Effector memory CD4-positive, alpha-beta T cell (primary cell): Measurements from ENCODE around the gene CDK11A.
"Not testable (repeated sequence)": the region's sequence is repeated elsewhere in the genome, so short reads cannot be mapped to it uniquely, and the experiment has no call there.

Experiments
- DNase-seq, 3 donors: peaks; one replicate each; pipeline ENCODE4 v3.0.0-alpha.2; 2020
- H3K27ac ChIP-seq: 2 replicates; pipeline ENCODE4 v1.7.0; 2013; ENCODE audit warnings: mild to moderate bottlenecking, low read length, moderate library complexity; ENCODE audit not compliant: insufficient read depth, poor library complexity, severe bottlenecking
- H3K27me3 ChIP-seq: replicated peaks from 2 replicates; pipeline ENCODE4 v1.7.0; 2013; ENCODE audit warnings: mild to moderate bottlenecking, low read length; ENCODE audit not compliant: insufficient read depth, control insufficient read depth, poor library complexity, severe bottlenecking
- H3K36me3 ChIP-seq: 2 replicates; pipeline ENCODE4 v1.7.0; 2013; ENCODE audit warnings: mild to moderate bottlenecking, low read length, moderate library complexity; ENCODE audit not compliant: control insufficient read depth, insufficient read depth
- H3K4me1 ChIP-seq: 2 replicates; pipeline ENCODE4 v1.7.0; 2013; ENCODE audit warnings: low read length, mild to moderate bottlenecking; ENCODE audit not compliant: control insufficient read depth, insufficient read depth, poor library complexity, severe bottlenecking
- H3K4me3 ChIP-seq: 2 replicates; pipeline ENCODE4 v1.7.0; 2013; ENCODE audit warnings: low read length, low read depth, mild to moderate bottlenecking; ENCODE audit not compliant: insufficient read depth, poor library complexity, severe bottlenecking
- H3K9me3 ChIP-seq: 2 replicates; pipeline ENCODE4 v1.7.0; 2013; ENCODE audit warnings: mild to moderate bottlenecking, low read length, moderate library complexity; ENCODE audit not compliant: control insufficient read depth

The CDK11A gene

DNA sequence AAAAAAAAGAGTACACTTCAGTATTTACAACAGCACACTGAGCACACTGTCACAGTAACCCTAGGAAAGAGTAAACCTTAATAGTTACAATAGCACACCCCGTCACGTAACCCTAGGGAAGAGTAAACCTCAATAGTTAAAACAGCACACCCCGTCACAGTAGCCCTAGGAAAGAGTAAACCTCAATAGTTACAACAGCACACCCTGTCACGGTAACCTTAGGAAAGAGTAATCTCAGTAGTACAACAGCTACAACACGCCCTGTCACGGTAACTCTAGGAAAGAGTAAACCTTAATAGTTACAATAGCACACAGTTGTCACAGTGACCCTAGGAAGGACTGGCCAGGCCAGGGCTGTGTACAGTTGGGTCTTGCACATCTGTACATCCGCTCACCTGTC is 3.0 kb downstream of the CDK11A start:
- Histone ChIP-seq H3K27ac (no peak overlapping the region), H3K36me3 (peaks cover 28% of the 10 kb centered on the region), H3K4me1 (no peaks in the 10 kb centered on the region), H3K27me3 (no peaks in the 10 kb centered on the region), H3K9me3 (no peaks in the 10 kb centered on the region), H3K4me3 (no peak overlapping the region)
- no peak for DNase-seq

- not testable (repeated sequence) for H3K27me3 ChIP-seq, DNase-seq, H3K9me3 ChIP-seq, H3K4me1 ChIP-seq, H3K4me3 ChIP-seq, H3K27ac ChIP-seq
- H3K36me3 ChIP-seq: peaks cover 24% of the 10 kb centered on the region
Observed at GRCh38 chr1:1715109-1715883, 8.9 kb downstream of the CDK11A start.

GRCh38 chr1:1707897-1708296 is 16.3 kb downstream of the CDK11A start:
- not testable (repeated sequence) for H3K4me3 ChIP-seq, H3K4me1 ChIP-seq, DNase-seq, H3K27me3 ChIP-seq, H3K9me3 ChIP-seq, H3K27ac ChIP-seq
- peaks cover 12% of the 10 kb centered on the region for H3K36me3 ChIP-seq

DNA sequence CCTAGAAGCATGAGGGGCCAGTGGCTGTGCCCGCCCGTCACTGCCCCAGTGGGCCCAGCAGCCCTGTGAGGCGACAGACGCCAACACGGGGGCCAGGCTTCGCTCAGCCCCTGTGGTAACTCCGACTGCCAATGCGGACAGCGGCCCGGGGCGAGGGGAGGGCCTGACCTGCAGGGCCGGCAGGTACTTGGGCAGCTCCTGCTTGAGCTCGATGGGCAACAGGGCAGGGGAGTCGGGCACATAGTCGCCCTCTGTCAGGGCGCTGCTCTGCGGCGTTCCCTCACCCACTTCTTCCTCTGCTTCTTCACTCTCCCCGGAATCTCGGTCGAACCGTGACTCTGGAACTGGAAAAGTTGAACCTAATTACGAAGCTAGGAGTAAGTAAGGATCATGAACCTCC is 16.9 kb downstream of the CDK11A start:
- not testable (repeated sequence) for H3K9me3 ChIP-seq, H3K27me3 ChIP-seq, DNase-seq, H3K27ac ChIP-seq, H3K4me3 ChIP-seq, H3K4me1 ChIP-seq
- H3K36me3 ChIP-seq: peaks cover 12% of the 10 kb centered on the region

DNA sequence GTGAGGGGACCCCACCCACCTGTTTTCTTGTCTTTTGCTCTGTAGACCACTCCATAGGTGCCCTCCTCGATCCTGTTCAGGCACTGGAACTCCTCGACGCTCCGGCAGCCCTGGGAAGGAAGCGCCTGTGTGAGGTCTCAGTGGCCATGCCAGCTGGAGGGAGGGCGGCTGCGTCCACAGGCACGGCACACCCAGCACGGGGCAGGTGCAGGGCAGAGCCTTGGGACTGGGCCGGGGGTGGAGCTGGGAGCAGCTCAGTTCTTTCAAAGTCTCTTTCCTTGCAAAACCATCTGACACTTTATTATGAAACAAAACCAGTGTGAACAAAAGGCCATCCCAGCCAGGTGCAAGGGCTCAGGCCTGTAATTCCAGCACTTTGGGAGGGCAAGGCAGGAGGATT is 18.5 kb downstream of the CDK11A start:
- not testable (repeated sequence) for H3K27me3 ChIP-seq, DNase-seq, H3K4me3 ChIP-seq, H3K9me3 ChIP-seq, H3K27ac ChIP-seq, H3K4me1 ChIP-seq
- peaks cover 12% of the 10 kb centered on the region for H3K36me3 ChIP-seq

GRCh38 chr1:1704284-1704957 is 19.7 kb downstream of the CDK11A start:
- not testable (repeated sequence) for H3K27ac ChIP-seq, H3K4me1 ChIP-seq, H3K4me3 ChIP-seq, H3K27me3 ChIP-seq, DNase-seq, H3K9me3 ChIP-seq
- peaks cover 12% of the 10 kb centered on the region for H3K36me3 ChIP-seq

DNA sequence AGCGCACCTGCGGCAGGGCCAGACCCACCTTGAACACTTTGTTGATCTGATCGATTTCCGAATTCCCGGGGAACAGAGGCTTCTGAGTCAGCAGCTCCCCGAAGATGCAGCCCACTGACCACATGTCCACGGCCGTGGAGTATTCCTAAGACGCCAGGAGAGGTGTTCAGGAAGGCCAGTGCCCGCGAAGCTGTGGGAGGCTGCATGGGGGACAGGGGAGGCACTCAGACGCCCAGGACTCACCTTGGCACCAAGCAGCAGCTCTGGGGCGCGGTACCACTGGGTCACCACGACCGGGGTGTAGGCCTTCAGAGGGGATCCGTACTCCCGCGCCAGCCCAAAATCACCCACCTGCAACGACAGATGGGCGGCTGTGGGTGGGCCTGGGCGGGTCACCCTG is 20.4 kb downstream of the CDK11A start:
- no peak overlapping the region for H3K27ac ChIP-seq
- no peak for DNase-seq
- H3K4me3 ChIP-seq: no peak overlapping the region
- H3K9me3 ChIP-seq: no peaks in the 10 kb centered on the region
- peaks cover 12% of the 10 kb centered on the region for H3K36me3 ChIP-seq
- no peaks in the 10 kb centered on the region for H3K27me3 ChIP-seq
- H3K4me1 ChIP-seq: no peaks in the 10 kb centered on the region

DNA sequence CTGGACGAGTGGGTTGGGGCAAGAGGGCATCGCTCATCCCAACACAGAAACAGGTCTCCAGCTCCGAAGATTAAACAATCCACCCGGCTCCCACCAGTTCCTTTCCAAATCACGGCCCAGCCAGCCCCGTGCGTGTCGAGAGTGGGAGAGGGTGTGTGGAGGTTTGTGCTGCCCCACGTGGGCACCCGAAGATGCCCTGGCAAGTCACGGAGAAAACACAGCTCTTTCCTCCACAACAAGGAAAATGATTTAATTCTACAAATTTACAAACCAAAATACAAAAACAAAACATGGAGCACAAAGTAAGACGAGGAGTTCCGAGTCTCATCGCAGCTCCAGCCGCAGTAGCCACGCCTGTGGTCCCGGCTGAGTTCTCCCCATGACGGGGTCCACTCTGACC is 21.7 kb downstream of the CDK11A start:
- not testable (repeated sequence) for H3K27me3 ChIP-seq, DNase-seq, H3K4me3 ChIP-seq, H3K9me3 ChIP-seq, H3K4me1 ChIP-seq, H3K27ac ChIP-seq
- H3K36me3 ChIP-seq: peaks cover 12% of the 10 kb centered on the region

- not testable (repeated sequence) for DNase-seq, H3K27me3 ChIP-seq, H3K4me3 ChIP-seq, H3K27ac ChIP-seq, H3K4me1 ChIP-seq, H3K9me3 ChIP-seq
- peaks cover 12% of the 10 kb centered on the region for H3K36me3 ChIP-seq
Observed at GRCh38 chr1:1700557-1700956, 23.6 kb downstream of the CDK11A start.

DNA sequence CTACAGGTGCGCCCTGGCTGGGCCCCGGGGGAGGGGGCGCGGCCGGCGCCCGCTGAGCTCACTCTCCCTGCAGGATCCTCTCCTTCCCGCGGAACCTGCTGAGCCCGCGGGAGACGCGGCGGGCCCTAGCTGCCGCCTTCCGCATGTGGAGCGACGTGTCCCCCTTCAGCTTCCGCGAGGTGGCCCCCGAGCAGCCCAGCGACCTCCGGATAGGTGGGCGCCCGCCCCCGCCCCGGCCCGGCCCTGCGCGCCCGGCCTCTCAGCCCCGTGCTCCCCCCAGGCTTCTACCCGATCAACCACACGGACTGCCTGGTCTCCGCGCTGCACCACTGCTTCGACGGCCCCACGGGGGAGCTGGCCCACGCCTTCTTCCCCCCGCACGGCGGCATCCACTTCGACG is 24.1 kb downstream of the CDK11A start:
- not testable (repeated sequence) for H3K4me1 ChIP-seq, DNase-seq, H3K27me3 ChIP-seq, H3K9me3 ChIP-seq, H3K27ac ChIP-seq, H3K4me3 ChIP-seq
- H3K36me3 ChIP-seq: peaks cover 12% of the 10 kb centered on the region
